ENCODE data around the gene GUCA2A. TPM values are rescaled to one million over a fixed set of nuclear protein-coding genes. Genes with fewer than 3 reads are reported as not detected.
"Not testable (repeated sequence)": the region's sequence is repeated elsewhere in the genome, so short reads cannot be mapped to it uniquely, and the experiment has no call there.

GUCA2A gene
- total and polyA plus RNA-seq, 2 of the 13 experiments (the other 11 are each of a cell fraction or from before 2014, with no cell fraction given): not detected

- no peak overlapping the region for H2AFZ ChIP-seq (ENCODE audit: low read length)
- peaks cover 3% of the 10 kb centered on the region; the same call in 1 of the 2 replicates for H4K20me1 ChIP-seq (ENCODE audit: insufficient read depth, low read length)
- WGBS (ENCODE audit: low lambda C conversion rate): 90% methylated on average over 5 of the region's 6 CpGs
- no peaks in the 10 kb centered on the region for H3K9me3 ChIP-seq (ENCODE audit: low read length)
- no TSS peak for BruUV-seq (replicated peaks)
- no peaks in the 10 kb centered on the region for H3K27me3 ChIP-seq (ENCODE audit: control insufficient read depth in 1 of 2, insufficient read depth in 2 of 2, low read length in 2 of 2)
- no peak for TF ChIP-seq MLLT10 (CRISPR knock-in tag; IDR thresholded peaks at IDR 0.05)
- ChIA-PET CTCF (ENCODE audit: low intra/inter-chr PET ratio, low total read pairs) (no interaction called here), POLR2A (no interaction called here)
- no peak for FAIRE-seq
- H3K9ac ChIP-seq (ENCODE audit: insufficient read depth, low read depth, low read length): no peak overlapping the region
- DNase-seq (ENCODE audit: low spot score): no peak
- H3K4me1 ChIP-seq (ENCODE audit: insufficient read depth, low read length): peaks cover 18% of the 10 kb centered on the region
- H3K36me3 ChIP-seq (replicated peaks in 1 of 2; ENCODE audit: control insufficient read depth in 1 of 2, insufficient read depth in 2 of 2, low read length in 2 of 2): peaks cover 5 to 6% of the 10 kb centered on the region in 2 experiments; a peak in 4 of 5 replicates
- in situ Hi-C loops (cut with HindIII; ENCODE audit: extremely low pct_ligation_motif_present, low pct_unique_long_range_greater_than_20kb) (no loop called here), intact Hi-C loops (cut with micrococcal nuclease; ENCODE audit: unreplicated experiment) (no loop called here)
- no peak overlapping the region for H3K4me2 ChIP-seq (ENCODE audit: low read depth, low read length)
- no peak overlapping the region for H3K4me3 ChIP-seq (replicated peaks in 1 of 3; ENCODE audit: insufficient read depth in 1 of 3, low read depth in 2 of 3, low read length in 3 of 3)
- ATAC-seq: no peak
- peaks cover 42% of the 10 kb centered on the region for H3K79me2 ChIP-seq (ENCODE audit: insufficient read depth, low read length)
- no peak overlapping the region for H3K27ac ChIP-seq (ENCODE audit: extremely low read length, insufficient read depth, low read length)
Observed at GRCh38 chr1:42209526-42210251, 45.1 kb upstream of the GUCA2A start.

DNA sequence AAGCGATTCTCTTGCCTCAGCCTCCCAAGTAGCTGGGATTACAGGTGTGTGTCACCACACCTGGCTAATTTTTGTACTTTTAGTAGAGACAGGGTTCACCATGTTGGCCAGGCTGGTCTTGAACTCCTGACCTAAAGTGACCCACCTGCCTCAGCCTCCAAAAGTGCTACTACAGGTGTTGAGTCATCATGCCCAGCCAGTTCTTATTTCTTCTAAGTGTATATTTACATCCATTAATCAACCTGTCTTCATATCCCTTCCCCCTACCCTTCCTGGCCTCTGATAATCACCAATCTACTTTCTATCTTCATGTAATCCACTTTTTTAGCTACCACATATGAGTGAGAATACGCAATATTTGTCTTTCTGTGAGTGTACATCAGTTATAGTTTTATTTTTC lies 42.4 kb upstream of the GUCA2A start:
- BruUV-seq (replicated peaks); CTCF ChIA-PET (ENCODE audit: low intra/inter-chr PET ratio, low total read pairs); H3K9me3 ChIP-seq (ENCODE audit: low read length); intact Hi-C loops (cut with micrococcal nuclease; ENCODE audit: unreplicated experiment); H2AFZ ChIP-seq (ENCODE audit: low read length); DNase-seq (ENCODE audit: low spot score); H3K4me3 ChIP-seq (replicated peaks in 1 of 3; ENCODE audit: insufficient read depth in 1 of 3, low read depth in 2 of 3, low read length in 3 of 3); POLR2A ChIA-PET; H3K27me3 ChIP-seq (ENCODE audit: control insufficient read depth in 1 of 2, insufficient read depth in 2 of 2, low read length in 2 of 2); H3K4me1 ChIP-seq (ENCODE audit: insufficient read depth, low read length); ATAC-seq; H3K9ac ChIP-seq (ENCODE audit: insufficient read depth, low read depth, low read length); H4K20me1 ChIP-seq (ENCODE audit: insufficient read depth, low read length); H3K27ac ChIP-seq (ENCODE audit: extremely low read length, insufficient read depth, low read length); H3K4me2 ChIP-seq (ENCODE audit: low read depth, low read length); FAIRE-seq; in situ Hi-C loops (cut with HindIII; ENCODE audit: extremely low pct_ligation_motif_present, low pct_unique_long_range_greater_than_20kb): not testable (repeated sequence)
- Histone ChIP-seq H3K36me3 (replicated peaks in 1 of 2; ENCODE audit: control insufficient read depth in 1 of 2, insufficient read depth in 2 of 2, low read length in 2 of 2) (peaks cover 10 to 16% of the 10 kb centered on the region in 2 experiments), H3K79me2 (ENCODE audit: insufficient read depth, low read length) (peaks cover 25% of the 10 kb centered on the region)
- 97% methylated on average over 2 of the region's 2 CpGs for WGBS (ENCODE audit: low lambda C conversion rate)

All from HepG2 (cell line).